DMS114 treated with DMSO at 0.1 percent for 48 hours (cell line): ENCODE measurements around the gene RBPMS2.
"Not testable (repeated sequence)": the region's sequence is repeated elsewhere in the genome, so short reads cannot be mapped to it uniquely, and the experiment has no call there.

Experiments used
- DNase-seq: peaks from one replicate; lab custom pipeline; 2025; ENCODE audit not compliant: unreplicated experiment; lab: John Stamatoyannopoulos, UW

RBPMS2 gene

DNA sequence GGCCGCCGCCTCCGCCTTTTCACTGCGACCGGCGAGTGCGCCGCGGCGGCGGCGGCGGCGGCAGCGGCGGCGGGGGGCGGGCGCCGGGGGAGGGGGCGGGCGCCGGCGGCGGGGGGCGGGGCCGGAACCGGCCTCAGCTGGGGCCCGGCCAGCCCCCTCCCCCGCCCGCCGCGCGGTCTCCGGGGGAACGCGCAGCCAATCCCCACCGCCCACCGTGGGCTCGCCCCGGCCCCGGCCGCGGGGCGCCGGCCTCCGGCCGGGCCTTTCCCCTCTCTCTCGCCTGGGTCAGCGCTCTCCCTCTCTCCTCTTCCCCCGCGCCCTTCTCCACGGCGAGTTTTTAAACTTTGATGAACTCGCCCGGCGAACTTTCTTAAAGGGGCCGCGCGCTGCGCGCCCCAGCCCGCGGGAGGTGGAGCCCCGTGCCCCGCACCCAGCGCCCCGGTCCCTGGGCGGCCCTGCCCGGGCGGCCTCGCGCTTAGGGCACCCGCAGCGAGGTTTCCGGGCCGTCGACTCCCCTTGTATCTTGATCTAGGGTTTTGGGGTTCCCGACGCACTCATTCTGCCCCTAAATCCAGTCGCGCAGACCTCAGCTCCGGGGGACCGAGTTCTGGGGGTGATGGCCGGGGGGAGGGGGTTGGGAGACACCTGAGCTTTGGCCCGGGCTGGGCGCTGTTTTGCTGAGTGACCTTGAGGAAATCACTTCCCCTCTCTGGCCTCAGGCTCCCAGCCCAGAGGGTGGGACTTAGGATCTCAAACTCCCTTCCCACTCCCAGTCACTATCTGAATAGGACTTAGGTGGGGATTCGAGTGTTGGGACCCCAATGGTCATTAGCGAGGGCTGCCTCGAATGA is at the start of gene RBPMS2:
RBPMS2 (minus strand) TSS at position 39 of the 851 bp plus-strand sequence. CDS start 270 bp downstream, outside the sequence.
- no peak for DNase-seq

DNA sequence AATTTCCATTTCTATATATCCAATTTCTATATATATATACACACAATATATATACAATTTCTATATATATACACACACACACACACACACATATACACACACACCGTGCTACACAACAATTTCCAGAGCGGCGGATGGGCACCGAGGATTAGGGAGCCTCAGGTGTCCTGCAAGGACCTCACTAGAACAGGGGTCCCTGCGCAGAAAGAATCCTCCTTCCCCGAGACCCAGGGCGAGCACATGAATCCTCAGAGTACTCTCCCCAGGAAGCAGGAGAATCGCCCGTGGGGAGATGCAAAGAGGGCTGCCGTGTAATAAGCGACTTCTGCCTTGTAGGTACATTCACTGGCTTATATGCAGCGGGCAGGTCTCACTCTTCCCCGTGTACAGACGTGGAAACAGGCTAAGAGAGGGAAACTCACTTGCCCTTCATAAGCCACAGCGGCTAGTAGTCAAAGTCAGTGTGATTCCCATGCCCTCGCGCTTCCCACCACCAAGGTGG is 49.6 kb upstream of the RBPMS2 start:
- DNase-seq, result no peak

DNA sequence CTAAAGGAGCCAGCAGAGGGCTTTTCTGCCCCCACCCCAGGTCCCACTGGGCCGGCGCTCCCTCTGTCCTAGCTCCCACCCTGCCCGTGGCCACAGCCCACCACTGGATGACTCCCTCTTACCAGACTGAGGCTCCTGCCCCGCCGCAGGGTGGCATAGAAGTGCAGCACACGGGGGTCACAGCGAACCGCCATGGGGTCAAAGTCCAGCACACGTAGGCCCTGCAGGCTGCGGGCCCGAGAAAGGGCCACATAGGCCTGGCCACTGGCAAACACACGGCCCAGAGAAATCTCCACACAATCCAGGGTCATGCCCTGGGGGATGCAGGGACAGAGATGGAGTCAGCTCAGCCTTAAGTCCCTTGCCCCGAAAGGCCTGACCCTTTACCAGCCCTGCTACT is 41.1 kb upstream of the RBPMS2 start:
- no peak for DNase-seq

DNA sequence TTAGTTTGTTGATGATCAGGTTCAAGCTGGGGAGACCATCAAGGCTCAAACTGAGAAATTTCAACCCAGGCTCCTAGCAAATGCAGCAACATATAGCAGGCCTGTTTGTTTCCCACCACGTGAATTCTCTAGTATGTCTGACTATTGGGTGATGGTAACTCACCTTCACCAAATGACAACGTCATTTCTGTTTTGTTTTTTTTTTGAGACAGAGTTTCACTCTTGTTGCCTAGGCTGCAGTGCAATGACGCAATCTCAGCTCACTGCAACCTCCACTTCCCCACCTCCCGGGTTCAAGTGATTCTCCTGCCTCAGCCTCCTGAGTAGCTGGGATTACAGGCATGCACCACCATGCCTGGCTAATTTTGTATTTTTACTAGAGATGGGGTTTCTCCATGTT is 39.6 kb upstream of the RBPMS2 start:
- DNase-seq, result not testable (repeated sequence)

DNA sequence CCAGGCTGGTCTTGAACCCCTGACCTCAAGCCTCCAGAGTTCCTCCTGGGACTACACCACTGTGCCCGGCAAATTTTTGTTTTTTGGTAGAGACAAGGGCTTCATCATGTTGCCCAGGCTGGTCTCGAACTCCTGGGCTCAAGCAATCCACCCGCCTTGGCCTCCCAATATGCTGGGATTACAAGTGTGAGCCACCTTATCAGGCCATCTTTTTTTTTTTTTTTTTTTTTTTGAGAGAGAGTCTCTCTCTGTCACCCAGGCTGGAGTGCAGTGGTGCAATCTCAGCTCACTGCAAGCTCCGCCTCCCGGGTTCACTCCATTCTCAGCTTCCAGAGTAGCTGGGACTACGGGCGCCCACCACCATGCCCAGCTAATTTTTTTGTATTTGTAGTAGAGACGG is 38.9 kb upstream of the RBPMS2 start:
- DNase-seq, result not testable (repeated sequence)

DNA sequence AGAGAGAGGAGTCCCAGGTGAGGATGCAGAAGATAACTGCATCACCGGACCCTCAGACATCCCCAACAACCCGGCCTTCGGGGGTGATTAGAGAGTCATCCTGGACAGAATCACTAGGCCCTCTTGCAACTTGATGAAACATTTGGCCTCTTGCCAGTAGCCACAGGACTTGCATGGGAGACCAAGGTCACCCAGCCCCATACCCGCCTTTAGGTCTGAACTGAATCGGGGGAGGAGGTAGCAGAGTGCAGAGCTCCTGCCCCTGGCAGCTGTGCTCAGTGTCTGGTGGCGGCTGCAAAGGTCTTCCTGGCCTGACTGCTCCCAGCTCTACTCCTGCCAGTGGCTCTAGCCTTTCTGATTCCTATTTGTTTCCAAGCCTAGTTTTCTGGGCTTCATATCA is 37.7 kb upstream of the RBPMS2 start:
- DNase-seq, result no peak

DNA sequence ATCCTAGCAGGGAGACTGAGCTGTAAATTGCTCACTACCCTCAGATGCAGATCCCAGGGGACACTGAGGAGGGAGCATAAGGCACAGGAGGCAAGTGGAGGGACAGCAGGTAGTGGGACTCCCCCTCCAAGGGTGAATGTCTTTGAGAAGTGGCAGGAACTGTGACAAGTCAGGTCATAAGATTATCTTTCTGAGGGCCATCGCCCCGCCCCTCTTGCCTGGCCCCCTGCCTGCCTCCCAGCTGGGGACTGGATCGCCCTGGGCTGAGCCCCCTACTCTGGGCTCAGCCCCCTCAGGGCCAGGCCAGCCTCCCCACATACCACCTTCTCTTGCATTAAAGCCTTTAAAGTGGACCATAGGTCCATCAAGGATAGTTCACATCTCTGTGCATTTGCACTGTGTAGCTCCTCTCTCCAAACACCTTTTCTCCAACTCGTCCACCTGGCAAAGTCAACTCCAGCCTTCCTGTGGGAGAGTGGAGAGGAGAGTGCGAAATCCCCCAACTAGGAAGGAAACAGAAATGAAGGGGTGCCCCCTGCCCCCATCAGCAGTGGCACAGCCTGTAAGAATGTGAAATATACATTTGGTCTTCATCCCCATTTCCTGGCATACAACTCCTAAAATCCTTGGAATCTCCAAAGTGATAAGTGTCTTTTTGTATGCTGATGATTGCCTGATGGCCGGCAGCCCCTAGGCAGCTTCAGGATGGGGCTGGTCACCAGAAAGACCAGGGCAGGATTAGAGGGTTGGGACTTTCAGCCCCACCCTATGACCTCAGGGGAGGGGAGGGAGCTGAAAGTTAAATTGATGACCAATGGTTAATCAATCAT is 35.3 kb upstream of the RBPMS2 start:
- DNase-seq, result no peak

DNA sequence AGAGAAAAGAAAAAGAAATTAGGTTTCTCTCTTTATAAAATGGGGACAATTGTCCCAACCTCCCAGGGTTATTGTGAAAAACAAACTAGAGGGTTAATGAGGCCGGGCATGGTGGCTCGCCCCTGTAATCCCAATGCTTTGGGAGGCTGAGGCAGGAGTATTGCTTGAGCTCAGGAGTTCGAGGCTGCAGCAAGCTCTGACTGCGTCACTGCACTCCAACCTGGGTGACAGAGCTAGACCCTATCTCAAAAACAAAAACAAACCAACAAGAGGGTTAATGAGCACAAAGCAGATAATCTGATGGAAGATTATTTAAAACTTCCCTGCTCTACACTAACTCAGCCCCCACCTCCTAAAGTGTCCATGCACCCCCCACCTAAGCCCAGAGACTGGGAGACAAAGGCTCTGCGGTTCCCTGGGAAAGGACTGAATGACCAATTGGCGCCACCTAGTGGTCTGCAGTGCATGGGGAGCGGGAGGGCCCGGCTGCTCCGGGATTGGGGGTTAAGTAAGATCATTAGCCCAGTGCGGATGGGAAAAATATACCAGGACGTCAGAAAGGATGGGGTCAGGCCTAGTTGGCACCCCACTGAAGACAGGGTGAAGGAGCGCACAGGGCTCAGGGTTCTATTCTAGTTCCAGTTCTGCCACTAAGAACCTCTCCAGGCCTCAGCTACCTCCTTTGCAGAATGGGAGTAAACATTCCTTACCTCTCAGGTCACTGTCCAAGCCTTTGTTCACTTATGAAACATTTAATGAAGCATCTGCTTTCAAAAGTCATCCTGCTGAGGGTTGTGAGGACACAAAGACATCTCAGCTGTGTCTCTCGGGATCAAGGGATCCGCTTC is 34.5 kb upstream of the RBPMS2 start:
- DNase-seq, result peak; percentile 88

DNA sequence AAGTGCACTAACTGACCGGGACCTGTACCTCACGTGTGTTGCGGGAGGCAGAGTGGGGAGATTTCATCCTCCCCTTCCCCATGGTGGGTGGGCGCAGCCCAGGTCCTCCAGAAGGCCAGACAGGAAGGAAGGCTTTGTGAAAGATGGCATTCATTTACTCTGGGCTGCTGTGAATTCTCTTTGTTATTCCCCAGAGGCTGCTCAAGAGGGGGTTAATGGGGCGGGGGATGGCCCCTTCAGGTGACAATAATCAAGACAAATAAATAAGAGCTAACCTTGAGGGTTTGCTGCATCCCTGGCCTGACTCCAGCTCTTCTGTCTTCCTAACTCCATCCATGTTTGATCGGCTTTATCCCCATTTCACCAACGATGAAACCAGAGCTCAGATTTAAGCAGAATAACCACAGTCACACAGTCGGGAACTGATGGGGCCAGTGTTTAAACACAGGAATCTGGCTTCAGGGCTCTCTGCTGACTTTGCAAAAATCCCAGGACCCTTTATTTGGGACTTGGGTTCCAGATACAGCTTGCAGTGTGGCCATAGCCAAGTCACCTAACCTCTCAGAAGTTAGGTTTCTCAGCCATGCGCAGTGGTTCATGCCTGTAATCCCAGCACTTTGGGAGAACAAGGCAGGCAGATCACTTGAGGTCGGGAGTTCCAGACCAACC is 33.5 kb upstream of the RBPMS2 start:
- DNase-seq, result no peak

DNA sequence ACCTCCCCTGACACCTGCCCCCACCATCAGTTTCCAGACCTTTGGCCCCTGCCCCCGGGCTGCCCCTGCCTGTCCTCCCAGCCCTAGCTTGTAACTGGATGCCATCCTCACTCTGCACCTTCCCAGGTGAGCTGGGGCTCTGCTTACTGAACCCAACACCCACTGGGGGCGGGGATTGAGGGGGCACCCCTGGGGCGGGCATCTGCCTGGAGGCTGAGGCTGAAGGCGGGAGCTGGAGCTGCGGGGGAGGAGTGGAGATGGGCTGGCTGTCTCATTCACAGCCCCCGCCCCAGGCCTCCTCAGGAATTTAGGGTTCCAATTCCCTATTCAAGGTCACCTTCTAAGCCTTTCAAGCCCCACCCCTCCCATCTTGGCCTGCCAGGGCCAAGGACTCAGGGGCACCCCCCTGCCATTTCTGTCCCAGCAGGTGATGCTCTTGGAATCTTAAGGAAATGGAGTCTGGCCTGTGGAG is 32.4 kb upstream of the RBPMS2 start:
- no peak for DNase-seq

DNA sequence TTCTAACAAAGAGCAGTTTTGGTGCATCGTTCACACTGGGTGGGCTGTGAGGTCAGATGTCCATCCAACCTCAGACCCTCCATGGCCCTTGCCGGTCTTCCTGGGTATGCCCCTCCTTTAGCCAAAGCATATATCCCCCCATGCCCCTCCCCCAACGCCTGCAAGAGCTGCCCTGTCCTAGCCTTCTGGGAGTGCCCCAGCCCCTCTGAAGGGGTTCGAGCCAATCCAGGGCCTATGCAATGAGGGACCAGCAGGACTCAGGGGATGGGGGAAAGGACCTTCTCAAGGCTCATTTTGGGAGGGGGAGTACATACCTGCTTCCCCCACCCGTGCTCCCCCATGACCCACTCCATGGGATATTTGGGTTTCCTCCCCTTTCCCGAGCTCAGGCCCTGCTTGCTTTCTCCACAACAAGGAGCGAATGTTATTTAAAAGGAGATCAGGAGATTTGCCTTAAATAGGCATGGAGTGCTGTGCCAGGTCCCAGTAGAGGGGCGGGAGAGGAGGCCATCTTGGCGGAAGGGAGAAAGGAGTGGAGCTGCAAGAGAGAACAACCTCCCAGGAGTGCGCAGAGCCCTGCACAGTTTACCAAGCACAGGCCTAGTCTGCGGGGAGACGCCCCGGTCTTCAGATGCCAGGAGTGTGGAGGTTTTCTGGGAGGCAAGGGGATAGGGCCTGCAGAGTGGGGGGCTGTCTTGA is 31.8 kb upstream of the RBPMS2 start:
- DNase-seq, result no peak

DNA sequence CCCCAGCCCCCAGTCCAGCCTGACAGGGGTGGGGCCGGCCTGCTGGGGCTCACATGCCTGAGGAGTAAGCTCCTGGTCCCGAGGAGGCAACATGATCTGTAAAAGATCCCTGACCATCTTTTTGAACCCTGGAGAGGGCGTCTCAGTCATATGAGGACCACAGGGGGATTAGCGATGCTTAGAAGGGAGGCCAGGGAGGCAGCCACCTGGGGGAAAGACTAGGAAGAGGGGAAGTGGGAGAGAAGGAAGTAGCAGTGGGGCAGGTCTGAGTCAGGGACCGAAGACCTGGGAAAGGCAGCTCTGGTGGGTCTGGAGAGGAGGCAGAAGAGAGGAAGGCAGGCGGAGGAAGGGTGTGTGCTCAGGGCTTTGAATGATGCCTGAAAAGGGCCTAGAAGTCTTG is 31.1 kb upstream of the RBPMS2 start:
- no peak for DNase-seq

DNA sequence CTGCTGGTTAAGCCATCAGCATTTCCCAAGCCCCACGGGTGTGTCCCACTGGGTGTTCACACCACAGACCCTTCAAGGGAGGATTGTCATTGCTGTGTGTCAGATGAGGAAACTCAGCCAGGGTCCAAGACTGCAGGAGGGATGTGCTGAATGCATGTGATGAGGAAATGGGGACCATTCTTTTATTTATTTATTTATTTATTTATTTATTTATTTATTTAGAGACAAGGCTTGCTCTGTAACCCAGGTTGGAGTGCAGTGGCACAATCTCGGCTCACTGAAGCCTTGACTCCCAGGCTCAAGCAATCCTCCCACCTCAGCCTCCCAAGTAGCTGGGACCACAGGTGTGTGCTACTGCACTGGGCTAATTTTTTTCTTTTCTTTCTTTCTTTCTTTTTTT is 29.2 kb upstream of the RBPMS2 start:
- no peak for DNase-seq

DNA sequence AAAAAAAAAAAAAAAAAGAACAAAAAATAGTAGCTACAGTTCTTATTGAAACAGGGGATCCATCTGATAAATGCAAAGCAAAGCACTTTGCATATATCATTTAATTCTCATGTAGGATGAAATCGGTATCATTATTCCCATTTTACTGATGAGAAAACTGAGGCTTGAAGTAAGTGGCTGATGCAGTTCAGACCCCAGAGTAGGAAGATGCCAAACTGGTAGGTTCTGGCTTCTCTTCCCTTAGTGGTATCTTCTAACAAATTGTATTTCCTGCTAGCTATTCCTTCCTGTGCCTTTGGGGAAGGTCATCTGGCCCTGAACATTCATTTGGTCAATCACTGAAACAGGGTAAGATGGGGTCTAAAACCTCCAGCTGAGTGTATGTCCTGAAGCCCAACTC is 28.1 kb upstream of the RBPMS2 start:
- DNase-seq, result no peak

DNA sequence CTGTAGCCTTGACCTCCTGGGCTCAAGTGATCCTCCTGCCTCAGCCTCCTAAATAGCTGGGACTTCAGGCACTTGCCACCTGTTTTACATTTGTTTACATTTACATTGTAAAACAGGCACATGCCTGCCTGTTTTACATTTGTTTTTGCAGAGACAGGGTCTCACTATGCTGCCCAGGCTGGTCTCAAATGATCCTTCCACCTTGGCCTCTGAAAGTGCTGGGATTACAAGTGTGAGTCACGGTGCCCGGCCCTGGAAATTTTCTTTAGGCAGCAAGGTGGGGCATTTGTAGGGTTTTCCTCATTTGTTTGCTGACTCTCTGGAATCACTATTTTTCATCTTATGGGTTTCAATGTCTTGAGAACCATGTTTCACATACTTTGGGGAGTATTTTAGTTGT is 25.1 kb upstream of the RBPMS2 start:
- no peak for DNase-seq

DNA sequence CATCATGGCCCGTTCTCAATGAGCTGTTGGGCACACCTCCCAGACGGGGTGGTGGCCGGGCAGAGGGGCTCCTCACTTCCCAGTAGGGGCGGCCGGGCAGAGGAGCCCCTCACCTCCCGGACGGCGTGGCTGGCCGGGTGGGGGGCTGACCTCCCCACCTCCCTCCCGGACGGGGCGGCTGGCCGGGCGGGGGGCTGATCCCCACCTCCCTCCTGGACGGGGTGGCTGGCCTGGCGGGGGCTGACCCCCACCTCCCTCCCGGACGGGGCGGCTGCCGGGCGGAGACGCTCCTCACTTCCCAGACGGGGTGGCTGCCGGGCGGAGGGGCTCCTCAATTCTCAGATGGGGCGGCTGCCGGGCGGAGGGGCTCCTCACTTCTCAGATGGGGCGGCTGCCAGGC is 23.5 kb upstream of the RBPMS2 start:
- not testable (repeated sequence) for DNase-seq

DNA sequence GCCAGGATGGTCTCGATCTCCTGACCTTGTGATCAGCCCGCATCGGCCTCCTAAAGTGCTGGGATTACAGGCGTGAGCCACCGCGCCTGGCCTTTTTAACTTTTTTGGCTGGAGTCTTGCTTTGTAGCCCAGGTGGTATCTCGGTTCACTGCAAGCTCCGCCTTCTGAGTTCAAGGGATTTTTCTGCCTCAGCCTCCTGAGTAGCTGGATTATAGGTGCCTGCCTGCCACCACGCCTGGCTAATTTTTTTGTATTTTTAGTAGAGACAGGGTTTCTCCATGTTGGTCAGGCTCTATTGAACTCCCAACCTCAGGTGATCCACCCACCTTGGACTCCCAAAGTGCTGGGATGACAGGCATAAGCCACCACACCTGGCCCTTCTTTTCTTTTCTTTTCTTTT is 20.5 kb upstream of the RBPMS2 start:
- not testable (repeated sequence) for DNase-seq

DNA sequence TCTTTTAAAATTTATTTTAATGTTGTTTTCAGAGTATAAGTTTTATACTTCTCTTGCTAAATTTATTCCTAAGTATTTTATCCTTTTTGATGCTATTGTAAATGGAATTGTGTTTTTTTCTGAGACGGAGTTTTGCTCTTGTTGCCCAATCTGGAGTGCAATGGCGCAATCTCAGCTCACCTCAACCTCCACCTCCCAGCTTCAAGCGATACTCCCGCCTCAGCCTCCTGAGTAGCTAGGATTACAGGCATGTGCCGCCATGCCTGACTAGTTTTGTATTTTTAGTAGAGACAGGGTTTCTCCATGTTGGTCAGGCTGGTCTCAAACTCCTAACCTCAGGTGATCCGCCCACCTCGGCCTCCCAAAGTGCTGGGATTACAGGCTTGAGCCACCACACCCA is 19.9 kb upstream of the RBPMS2 start:
- not testable (repeated sequence) for DNase-seq

DNA sequence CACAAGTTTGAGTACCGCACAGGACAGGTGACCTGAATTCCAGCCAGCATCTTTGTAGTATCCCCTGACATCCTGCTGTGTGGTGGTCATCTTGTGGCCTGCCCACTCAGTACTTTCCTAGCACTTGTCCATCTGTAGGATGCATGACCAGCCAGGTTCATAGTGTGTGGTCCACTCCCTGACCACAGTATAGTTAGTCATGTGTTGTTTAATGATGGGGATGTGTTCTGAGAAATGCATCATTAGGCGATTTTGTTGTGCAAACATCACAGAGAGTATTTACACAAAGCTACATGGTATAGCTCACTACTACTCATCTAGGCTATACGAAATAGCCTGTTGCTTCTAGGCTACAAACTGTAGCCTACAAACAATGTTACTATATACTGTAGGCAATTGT is 16.9 kb upstream of the RBPMS2 start:
- no peak for DNase-seq

DNA sequence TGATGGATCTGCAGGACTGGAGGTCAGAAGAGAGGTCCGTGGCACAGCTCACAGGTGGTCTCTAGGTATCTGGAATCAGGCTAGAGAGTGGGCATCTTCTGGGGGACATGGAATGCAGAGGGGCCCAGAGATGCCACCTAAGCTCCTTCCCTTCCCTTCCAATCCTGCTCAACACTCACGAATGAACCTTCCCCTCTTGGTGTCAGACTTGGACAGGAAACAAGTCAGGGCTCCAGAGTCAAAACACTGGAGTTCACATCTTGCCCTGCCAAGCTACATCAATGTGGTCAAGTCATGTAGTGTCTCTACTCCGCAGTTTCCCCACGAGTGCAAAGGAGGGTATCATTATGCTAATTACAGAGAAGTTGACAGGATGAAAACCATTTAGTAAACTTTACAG is 16.0 kb upstream of the RBPMS2 start:
- no peak for DNase-seq
